Stomach (tissue), 9 donors: ENCODE measurements around the gene TNFAIP6. TPM values are rescaled to one million over a fixed set of nuclear protein-coding genes. Genes with fewer than 3 reads are reported as not detected.
A peak's percentile ranks its signal among the peaks of the same experiment; 100 is the strongest.

ENCODE experiments used
- DNase-seq, 2 donors: peaks; one replicate each; pipeline versions ENCODE4 v3.0.0 to v3.0.0-alpha.2; 2013 to 2019
- H3K27ac ChIP-seq, 5 donors: fragments of 200-600 bp in 4 of 5; sonication (generic) in 4 of 5; one replicate each; pipeline ENCODE4 v1.5.1; 2013 to 2019; ENCODE audit warnings: mild to moderate bottlenecking in 1 of 5, moderate library complexity in 1 of 5
- H3K27me3 ChIP-seq, 3 donors: fragments of 200-600 bp; sonication (generic); one replicate each; pipeline ENCODE4 v1.5.1; 2017 to 2019; ENCODE audit warnings: mixed run types in 1 of 3
- H3K36me3 ChIP-seq, 4 donors: fragments of 200-600 bp; sonication (generic); 1 replicate in 3 of 4; 2 replicates in 1 of 4; pipeline ENCODE4 v1.5.1; 2016 to 2019
- H3K4me1 ChIP-seq, 4 donors: fragments of 200-600 bp; sonication (generic); one replicate each; pipeline ENCODE4 v1.5.1; 2016 to 2019
- H3K4me3 ChIP-seq, 4 donors: fragments of 200-600 bp; sonication (generic) in 3 of 4; one replicate each; pipeline ENCODE4 v1.5.1; 2016 to 2019; ENCODE audit warnings: mild to moderate bottlenecking in 1 of 4
- H3K9me3 ChIP-seq, 4 donors: fragments of 200-600 bp; sonication (generic); one replicate each; pipeline ENCODE4 v1.5.1; 2016 to 2019
- EP300 ChIP-seq: sonication (generic); formaldehyde crosslinking; IDR thresholded peaks from one replicate; pipeline ENCODE4 v1.6.1; 2017; ENCODE audit warnings: antibody characterized with exemption
- POLR2A ChIP-seq, 4 donors: fragments of 450-650 bp; IDR thresholded peaks; one replicate each; pipeline ENCODE4 v1.6.1; 2016; ENCODE audit warnings: antibody characterized with exemption in 4 of 4, control low read depth in 2 of 4, mild to moderate bottlenecking in 1 of 4, moderate library complexity in 1 of 4
- POLR2AphosphoS5 ChIP-seq, 3 donors: sonication (generic); formaldehyde crosslinking; IDR thresholded peaks; one replicate each; pipeline ENCODE4 v1.6.1; 2016; ENCODE audit warnings: antibody characterized with exemption in 3 of 3
- WGBS, 5 donors: extraction: QIAGEN DNeasy Blood & Tissue Kit in 3 of 5; methylation state at CpG; one replicate each; pipeline versions ENCODE4 v1.1.5 to v1.1.7; 2013 to 2018; 5-methylcytosine and 5-hydroxymethylcytosine counted together
- intact Hi-C: fragments of 100-400 bp; cut with DNase I; formaldehyde crosslinking; loops from one replicate; pipeline ENCODE4 v1.15.1; 2023; ENCODE audit warnings: low total_unique reads
- polyA plus RNA-seq, 3 donors: library from polyadenylated mRNA; stranded (reverse); fragments of 200-250 nt; gene quantifications; one replicate each; pipeline ENCODE4 v1.2.3, GENCODE V29; 2013
- small RNA-seq, 4 donors: library from RNA; depleted of rRNA; stranded (forward); fragments of <200 nt; gene quantifications; one replicate each; pipeline ENCODE3, GENCODE V24; 2016
- total RNA-seq, 5 donors: library from RNA; depleted of rRNA; stranded (reverse); fragments of >200 nt; gene quantifications; one replicate each; pipeline versions ENCODE4 v1.1.0 to v1.2.3, GENCODE V29; 2014 to 2016
- TF ChIP-seq, protein P1 (sequence below), 7 experiments: fragments of 450-650 bp in 4 of 7; fragments of 200-600 bp in 3 of 7; sonication (generic) in 3 of 7; IDR thresholded peaks; one replicate each; pipeline ENCODE4 v1.5.1; 2016 to 2019; ENCODE audit warnings: antibody characterized with exemption in 7 of 7, control low read depth in 2 of 7, mild to moderate bottlenecking in 1 of 7
- donor health status: healthy with polysubstance abuse.
- donor health status: Bipolar disorder and iron deficiency.
- donor health status: healthy.

The TNFAIP6 gene
- total and polyA plus RNA-seq, 8 donors: 0.73 to 10.5 (median 5.1) TPM; not detected in 2

GRCh38 chr2:151422917-151423439, 65.6 kb downstream of the TNFAIP6 start:
- peaks cover 58 to 96% (median 84%) of the 10 kb centered on the region in 4 donors for H3K36me3 ChIP-seq
- no peak for TF ChIP-seq POLR2A (IDR thresholded peaks at IDR 0.05)
- TF ChIP-seq, protein P1, sequence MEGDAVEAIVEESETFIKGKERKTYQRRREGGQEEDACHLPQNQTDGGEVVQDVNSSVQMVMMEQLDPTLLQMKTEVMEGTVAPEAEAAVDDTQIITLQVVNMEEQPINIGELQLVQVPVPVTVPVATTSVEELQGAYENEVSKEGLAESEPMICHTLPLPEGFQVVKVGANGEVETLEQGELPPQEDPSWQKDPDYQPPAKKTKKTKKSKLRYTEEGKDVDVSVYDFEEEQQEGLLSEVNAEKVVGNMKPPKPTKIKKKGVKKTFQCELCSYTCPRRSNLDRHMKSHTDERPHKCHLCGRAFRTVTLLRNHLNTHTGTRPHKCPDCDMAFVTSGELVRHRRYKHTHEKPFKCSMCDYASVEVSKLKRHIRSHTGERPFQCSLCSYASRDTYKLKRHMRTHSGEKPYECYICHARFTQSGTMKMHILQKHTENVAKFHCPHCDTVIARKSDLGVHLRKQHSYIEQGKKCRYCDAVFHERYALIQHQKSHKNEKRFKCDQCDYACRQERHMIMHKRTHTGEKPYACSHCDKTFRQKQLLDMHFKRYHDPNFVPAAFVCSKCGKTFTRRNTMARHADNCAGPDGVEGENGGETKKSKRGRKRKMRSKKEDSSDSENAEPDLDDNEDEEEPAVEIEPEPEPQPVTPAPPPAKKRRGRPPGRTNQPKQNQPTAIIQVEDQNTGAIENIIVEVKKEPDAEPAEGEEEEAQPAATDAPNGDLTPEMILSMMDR (IDR thresholded peaks at IDR 0.05): no peak
- no peak for TF ChIP-seq EP300
- no peak for TF ChIP-seq POLR2AphosphoS5 (IDR thresholded peaks at IDR 0.05)
- no peaks in the 10 kb centered on the region for H3K27me3 ChIP-seq
- no peak overlapping the region for H3K27ac ChIP-seq
- H3K4me3 ChIP-seq: no peak overlapping the region
- H3K4me1 ChIP-seq: peaks cover 0 to 5% (median 0%) of the 10 kb centered on the region in 4 donors
- no peak for DNase-seq
- no peaks in the 10 kb centered on the region for H3K9me3 ChIP-seq
- 70 to 81% (median 78%) methylated on average over 3 of the region's 3 CpGs for WGBS, 5 donors
- intact Hi-C loops: no loop called here

GRCh38 chr2:151423760-151424159, 66.4 kb downstream of the TNFAIP6 start:
- peaks cover 53 to 91% (median 81%) of the 10 kb centered on the region in 4 donors for H3K36me3 ChIP-seq
- DNase-seq: peak in 1 of 2 donors; percentile 3
- no peaks in the 10 kb centered on the region for H3K9me3 ChIP-seq
- TF ChIP-seq POLR2AphosphoS5 (IDR thresholded peaks at IDR 0.05) (no peak), POLR2A (IDR thresholded peaks at IDR 0.05) (no peak), EP300 (no peak)
- TF ChIP-seq, protein P1 (IDR thresholded peaks at IDR 0.05): no peak
- no peak overlapping the region for H3K27ac ChIP-seq
- H3K27me3 ChIP-seq: no peaks in the 10 kb centered on the region
- peaks cover 0 to 5% (median 0%) of the 10 kb centered on the region in 4 donors for H3K4me1 ChIP-seq
- intact Hi-C loops: no loop called here
- WGBS, 5 donors: 86 to 95% (median 89%) methylated on average over 3 of the region's 3 CpGs
- H3K4me3 ChIP-seq: no peak overlapping the region

Small RNAs within 50 kb of the gene (small RNA-seq; reads per million reads assigned to genes)
- gene MIR4773-1: 0 reads per million in 4 donors
- gene RN7SL124P: 0 reads per million in 4 donors

Other genes with a start within 250 kb of the TNFAIP6 start
- 10 to 100 TPM in 1 of 5 donors, 1 to 10 TPM in 4; 1.3 to 10.8 (median 1.7) TPM for gene RBM43, start 95.7 kb upstream of the TNFAIP6 start, total RNA-seq
- gene RBM43, start 95.7 kb upstream of the TNFAIP6 start, polyA plus RNA-seq: 1 to 10 TPM; 1.8 to 2.9 (median 2.6) TPM
- 10 to 100 TPM in 2 of 5 donors, 1 to 10 TPM in 3; 2.6 to 22.0 (median 8.2) TPM for gene NMI, start 67.9 kb upstream of the TNFAIP6 start, total RNA-seq
- gene NMI, start 67.9 kb upstream of the TNFAIP6 start, polyA plus RNA-seq: 10 to 100 TPM; 11.1 to 16.8 (median 16.1) TPM
- gene RIF1, start 52.3 kb downstream of the TNFAIP6 start, total RNA-seq: 100 to 1,000 TPM in 1 of 5 donors, 10 to 100 TPM in 4; 22.8 to 105 (median 43.0) TPM
- gene RIF1, start 52.3 kb downstream of the TNFAIP6 start, polyA plus RNA-seq: 1 to 10 TPM; 2.2 to 3.0 (median 2.3) TPM